NCI-H1105 (cell line): ENCODE measurements around the gene SFRP5.

Experiments
- DNase-seq: peaks from one replicate; lab custom pipeline; 2025; lab: John Stamatoyannopoulos, UW

Gene SFRP5, protein sequence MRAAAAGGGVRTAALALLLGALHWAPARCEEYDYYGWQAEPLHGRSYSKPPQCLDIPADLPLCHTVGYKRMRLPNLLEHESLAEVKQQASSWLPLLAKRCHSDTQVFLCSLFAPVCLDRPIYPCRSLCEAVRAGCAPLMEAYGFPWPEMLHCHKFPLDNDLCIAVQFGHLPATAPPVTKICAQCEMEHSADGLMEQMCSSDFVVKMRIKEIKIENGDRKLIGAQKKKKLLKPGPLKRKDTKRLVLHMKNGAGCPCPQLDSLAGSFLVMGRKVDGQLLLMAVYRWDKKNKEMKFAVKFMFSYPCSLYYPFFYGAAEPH

DNA sequence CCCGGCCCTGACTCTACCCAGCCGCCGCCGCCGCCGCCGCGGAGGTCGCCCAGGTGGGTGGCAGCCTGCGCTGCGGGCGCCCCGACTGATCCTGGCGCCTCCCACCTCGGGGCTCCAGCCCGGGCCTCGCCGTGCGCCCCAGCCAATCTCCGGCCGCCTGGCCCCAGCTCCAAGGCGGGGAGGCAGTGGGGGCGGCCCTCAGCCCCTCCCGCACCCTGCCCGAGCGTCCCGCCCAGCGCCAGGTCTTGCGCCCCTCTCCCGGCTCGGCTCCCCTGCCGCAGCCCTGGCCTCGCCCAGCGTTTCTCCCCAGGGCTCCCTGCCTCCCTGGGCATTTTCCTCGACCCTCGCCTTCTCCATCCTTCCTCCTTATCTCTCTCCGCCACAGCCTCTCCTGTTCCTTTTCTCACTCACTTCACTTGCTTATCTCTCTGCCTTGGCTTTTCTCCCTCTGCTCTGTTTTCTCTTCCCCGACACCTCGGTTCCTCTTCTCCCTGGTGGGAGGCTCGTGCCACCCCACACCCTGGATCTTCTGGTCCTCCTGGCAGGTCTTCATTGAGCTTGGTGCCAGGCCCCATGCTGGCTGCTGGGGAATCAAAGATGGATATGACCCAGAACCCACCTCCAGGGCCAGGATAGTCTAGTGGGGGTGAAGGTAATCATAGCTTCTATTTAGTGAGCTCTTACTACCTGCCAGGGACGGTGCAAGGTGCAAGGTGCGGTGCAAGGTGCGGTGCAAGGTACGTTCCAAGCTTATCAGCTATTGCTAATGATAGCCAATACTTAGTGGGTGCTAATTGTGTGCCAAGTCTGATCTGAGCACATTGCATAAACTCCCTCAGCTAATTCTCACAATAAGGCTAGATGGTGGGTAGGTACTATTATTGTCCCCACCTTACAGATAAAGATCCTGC is at the start of gene SFRP5:
SFRP5 (minus strand) TSS at position 87 of the 911 bp plus-strand sequence. CDS start 166 bp downstream, outside the sequence.
- DNase-seq, result no peak

- DNase-seq, result no peak
Measured at GRCh38 chr10:97820096-97820704, 48.4 kb upstream of the SFRP5 start.

- DNase-seq, result no peak
Measured at GRCh38 chr10:97818572-97818971, 46.8 kb upstream of the SFRP5 start.

- no peak for DNase-seq
Measured at GRCh38 chr10:97816609-97817008, 44.8 kb upstream of the SFRP5 start.

- DNase-seq, result no peak
Measured at GRCh38 chr10:97814996-97815395, 43.2 kb upstream of the SFRP5 start.

DNA sequence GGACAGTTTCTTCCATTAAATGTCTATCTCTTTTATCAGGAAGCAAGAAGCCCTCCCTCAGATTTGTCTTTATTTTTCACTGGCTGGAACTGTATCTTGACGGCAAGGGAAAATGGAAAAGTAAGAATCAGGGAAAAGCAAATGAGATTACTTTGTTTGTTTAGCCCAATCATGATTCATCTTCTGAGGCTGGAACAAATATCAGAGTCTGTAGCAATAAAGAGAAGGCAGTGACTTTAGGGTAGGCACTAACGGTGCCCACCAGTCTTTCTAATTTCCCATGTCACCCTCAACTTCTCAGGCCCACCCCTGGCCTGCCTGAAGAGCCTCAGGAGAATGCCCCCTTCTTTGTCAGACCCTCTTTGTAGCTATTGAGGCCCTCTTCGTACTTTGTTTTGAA is 41.5 kb upstream of the SFRP5 start:
- DNase-seq, result no peak

DNA sequence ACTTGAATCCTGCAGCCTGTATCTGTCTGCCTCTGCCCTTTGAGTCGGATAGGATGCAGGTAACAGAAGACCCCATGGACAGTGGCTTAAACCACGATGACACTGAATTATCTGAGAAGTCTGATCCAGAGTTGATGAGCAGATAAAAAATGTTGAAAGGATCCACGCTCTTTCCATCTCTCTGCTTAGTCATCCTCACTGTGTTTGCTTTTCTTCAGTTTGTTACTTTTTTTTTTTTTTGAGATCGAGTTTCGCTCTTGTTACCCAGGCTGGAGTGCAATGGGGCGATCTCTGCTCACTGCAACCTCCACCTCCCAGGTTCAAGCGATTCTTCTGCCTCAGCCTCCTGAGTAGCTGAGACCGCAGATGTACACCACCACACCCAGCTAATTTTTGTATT is 40.9 kb upstream of the SFRP5 start:
- DNase-seq, result no peak

DNA sequence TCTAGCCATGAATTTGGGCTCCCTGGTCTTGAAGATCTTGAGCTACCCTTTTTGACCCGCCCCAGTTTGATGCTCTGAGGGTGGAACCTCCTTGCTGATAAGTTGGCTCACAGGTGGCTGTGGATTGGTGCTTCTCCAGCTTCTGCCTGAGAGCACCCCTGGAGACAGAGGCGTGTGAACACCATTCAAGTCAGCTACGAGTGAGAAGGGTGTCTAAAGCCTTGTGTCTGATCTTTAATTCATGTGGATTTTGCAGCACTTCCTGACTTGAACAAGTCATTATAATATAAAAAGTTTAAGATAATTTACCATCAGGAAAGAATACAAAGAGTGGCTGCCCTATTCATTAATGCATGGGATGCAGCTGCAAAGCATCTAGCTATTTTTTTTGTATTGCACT is 40.2 kb upstream of the SFRP5 start:
- DNase-seq, result no peak

- DNase-seq, result no peak
Measured at GRCh38 chr10:97810446-97810845, 38.6 kb upstream of the SFRP5 start.

GRCh38 chr10:97805949-97806348 is 34.1 kb upstream of the SFRP5 start:
- no peak for DNase-seq

DNA sequence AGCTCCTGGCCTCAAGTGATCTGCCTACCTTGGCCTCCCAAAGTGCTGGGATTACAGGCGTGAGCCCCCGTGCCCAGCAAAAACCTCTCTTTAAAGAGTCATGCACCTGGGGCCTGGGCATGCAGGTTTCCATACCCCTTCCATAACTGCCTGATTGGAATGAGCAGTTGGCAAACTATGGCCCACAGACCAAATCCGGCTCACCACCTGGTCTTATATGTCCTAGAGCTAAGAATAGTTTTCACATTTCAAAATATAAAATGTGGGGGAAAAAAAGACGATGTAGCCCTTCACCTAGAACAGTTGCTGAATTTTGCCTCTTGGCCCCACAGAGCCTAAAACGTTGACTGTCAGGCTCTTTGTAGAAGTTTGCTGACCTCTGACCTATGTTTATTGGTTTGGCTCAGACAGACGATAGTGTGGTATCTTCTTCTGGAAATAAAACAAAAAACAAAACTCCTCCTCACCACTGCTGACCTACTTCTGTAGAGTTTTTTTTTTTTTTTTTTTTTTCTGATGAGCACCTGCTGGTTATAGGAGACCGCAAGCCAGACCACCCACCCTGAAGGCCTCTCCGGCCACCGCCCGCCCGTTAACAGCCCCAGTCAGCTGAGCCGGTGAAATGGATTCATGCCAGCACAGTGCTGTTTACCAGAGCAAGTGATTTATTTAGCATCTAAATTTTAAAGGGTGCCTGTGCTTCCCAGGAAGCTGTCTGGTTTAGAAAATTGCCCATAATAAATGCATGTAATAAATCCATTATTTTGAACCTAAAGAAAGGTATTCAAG is 33.5 kb upstream of the SFRP5 start:
- DNase-seq, result no peak

DNA sequence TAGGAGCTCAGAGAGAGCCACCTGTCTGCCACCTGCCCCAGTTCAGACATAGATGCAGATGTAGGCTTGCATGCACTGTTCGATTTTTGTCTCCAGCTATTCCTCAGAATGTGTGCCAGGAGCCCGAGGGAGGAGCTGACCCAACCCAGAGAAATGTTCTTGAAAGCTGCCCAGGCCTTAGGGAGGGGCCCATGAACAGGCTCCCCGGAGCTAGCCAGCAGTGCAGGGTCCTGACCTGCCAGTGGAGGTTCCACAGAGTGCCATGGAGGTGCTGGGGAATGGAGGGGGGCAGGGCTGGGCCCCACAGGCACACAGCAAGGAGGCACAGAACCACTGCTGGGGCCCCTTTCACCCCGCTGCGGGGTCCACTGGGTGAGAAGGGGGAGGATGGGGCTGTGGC is 29.6 kb upstream of the SFRP5 start:
- no peak for DNase-seq

GRCh38 chr10:97800474-97800873 is 28.7 kb upstream of the SFRP5 start:
- no peak for DNase-seq

- DNase-seq, result no peak
Measured at GRCh38 chr10:97798958-97799610, 27.3 kb upstream of the SFRP5 start.

GRCh38 chr10:97796651-97797050 is 24.9 kb upstream of the SFRP5 start:
- DNase-seq, result no peak

DNA sequence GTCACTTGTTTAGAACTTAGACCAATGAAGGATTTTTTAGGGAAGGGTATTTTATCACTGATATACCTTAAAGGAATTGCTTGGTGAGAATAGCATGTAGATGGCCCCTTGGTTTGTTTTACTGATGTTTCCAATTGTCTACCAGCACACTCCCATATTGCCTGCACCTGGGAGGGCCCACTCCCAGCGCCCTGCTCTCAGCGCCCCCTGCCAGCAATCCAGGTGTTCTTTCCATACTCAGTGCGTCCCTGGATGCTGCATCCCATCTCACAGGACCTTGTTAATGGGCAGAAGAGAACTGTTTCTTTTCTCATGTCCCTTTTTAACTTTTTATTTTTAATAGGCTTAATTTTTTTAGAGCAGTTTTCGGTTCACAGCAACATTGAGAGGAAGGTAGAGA is 24.1 kb upstream of the SFRP5 start:
- DNase-seq, result no peak

DNA sequence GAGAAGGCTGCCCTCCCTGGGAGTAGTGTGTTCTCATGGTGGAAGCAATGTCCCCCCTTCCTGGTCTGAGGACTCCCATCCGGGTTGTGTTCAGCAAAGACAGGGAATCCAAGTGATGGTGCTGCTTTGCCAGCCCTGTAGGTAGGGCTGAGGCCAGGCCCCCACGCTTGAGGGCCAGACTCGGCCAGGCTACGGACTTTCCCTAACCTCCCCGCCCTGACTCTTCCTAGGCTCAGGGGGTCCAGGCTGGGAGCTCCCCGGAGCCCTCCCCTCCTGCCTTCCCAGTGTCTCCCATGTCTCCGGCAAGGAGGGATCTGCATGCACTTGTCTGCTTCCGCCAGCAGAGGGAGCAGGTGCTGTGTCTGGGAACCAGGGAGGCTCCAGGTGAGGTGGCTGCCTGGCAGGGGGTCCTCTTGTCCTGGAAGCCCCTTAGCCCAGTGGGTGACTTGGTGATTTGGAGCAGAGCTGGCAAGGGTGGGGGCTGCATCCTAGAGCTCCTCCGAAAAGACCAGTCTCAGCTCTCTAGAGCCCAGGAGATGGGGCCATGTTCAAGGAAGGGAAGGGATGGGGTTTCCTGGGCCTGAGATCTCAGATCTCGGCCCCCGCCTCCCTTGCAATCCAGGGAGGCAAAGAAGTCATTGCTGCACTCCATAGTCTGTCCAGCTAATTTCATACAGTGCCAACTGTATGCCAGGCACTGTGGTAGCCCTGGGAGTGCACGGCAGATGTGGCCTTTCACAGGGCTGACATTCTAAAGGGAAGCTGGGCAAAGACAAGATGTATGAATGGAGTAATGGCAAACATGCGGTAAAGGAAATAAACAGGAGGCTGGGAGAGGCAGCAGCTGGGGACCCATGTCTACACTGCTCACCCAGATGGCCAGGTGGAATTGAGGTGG is 20.3 kb upstream of the SFRP5 start:
- DNase-seq, result peak; percentile 41

GRCh38 chr10:97789770-97790397 is 18.1 kb upstream of the SFRP5 start:
- DNase-seq, result no peak

GRCh38 chr10:97788552-97789442 is 17.0 kb upstream of the SFRP5 start:
- DNase-seq, result no peak
